Eye (tissue), 1 donor: Measurements from ENCODE around the gene SEMA4B.
A peak's percentile ranks its signal among the peaks of the same experiment; 100 is the strongest.

ENCODE experiments used
- DNase-seq: peaks from one replicate; pipeline ENCODE4 v3.0.0-alpha.2; 2015

SEMA4B gene

DNA sequence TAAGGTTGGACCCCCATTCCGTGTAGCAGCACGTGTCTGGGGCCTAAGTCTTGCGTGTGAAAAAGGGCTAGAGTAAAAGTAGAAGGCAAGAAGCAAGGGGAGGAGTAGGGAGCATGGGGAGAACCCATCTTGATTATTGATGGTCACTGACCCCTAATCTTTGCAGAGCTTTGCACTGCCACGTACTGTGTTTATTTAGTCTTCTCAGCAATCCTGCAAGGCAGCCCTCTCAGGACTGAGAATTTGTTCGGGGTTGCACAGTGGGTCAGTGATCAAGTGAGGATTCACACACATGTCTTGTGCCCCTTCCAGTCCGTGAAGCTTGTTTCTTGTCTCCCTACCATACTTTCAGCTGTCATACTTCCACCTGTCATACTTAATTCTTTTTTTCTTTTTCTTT, 7.2 kb downstream of the SEMA4B start:
- DNase-seq: no peak

DNA sequence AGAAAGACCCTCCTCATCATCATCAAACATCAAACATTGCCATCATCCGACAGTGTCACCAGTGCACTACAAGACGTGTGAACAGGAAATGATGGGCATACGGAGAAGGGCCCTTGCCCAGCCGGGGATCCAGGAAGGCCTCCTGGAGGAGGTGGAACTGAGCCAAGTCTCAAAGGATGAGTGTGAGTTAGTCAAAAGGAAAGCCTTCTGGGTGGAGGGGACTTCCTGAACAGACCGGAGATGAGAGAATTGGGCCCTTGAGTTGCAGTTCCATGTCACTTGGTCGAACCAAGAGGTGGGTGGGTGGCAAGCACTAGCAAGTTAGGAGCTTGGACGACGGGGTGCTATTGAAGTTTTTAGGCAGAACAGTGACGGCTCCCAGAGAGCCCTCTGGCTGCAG, 8.5 kb downstream of the SEMA4B start:
- no peak for DNase-seq

DNA sequence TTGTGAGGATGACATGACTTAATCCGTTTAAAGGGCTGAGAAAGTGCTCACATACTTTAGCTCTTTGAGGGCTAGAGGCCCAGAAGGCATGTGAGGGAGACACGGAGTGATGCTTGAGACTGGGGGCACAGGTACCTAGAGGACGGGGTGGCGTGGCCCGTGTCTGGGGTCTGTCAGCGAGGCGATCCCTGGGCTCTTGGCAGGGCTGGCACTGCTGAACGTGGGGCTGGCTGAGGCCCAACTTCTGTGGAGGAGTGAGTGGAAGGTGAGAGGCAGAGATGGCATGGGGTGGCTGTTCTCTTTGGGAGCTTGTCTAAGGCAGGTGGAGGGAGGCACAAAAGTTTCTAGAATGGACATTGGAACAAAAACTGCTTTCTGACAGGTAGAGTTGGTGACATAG, 9.5 kb downstream of the SEMA4B start:
- DNase-seq: no peak

DNA sequence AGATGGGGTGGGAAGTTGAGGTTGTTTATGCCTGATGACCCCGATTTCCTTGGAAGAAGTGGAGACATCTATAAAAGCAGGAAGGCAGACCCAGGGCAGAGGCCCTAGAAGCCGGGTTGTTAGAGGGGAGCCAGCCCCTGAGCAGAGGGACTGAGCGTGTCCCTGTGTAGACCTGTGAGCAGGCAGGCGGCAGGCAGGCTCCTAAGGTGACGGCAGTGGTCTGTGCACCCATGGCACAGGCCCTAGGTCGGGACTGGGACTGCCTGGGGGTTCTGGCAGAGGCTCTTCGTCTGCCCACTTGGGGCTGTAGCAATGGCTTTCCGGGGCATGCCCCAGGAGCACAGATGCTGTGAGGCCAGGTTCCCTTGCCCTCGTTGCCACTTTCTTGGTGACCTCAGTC, 9.9 kb downstream of the SEMA4B start:
- no peak for DNase-seq

DNA sequence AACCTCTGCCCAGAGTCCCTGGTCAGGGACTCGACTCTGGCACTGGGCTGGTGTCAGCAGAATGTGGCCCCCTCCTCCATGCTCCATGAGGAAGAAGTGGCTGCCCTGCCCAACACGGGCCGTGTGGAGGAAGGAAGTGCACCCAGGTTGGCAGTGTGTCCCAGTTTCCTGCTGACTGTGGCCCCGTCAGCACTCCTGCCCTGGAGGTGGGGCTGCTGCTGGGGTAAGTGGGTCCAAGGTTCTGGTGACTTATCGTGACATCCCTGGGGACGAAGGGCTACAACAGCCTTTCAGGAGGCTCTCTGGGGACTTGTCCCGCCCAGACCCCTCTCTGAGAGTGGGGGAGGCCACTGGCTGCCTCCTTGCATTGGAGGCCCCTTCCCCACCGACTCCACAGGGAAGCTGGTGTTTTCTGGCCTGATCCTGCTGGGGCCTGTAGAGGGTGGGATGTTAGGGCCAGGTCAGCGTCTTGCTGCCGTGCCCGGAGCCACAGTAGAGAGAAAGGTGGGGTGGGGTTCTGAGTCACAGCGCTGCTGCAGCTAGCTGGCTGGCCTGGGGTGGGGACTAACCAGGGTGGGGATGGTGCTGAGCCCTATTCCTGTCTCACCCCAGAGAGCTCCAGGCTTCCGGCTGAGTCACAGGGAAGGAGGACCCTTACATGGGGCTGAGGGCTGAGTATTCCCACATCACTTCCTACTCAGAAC, 10.5 kb downstream of the SEMA4B start:
- DNase-seq: no peak

DNA sequence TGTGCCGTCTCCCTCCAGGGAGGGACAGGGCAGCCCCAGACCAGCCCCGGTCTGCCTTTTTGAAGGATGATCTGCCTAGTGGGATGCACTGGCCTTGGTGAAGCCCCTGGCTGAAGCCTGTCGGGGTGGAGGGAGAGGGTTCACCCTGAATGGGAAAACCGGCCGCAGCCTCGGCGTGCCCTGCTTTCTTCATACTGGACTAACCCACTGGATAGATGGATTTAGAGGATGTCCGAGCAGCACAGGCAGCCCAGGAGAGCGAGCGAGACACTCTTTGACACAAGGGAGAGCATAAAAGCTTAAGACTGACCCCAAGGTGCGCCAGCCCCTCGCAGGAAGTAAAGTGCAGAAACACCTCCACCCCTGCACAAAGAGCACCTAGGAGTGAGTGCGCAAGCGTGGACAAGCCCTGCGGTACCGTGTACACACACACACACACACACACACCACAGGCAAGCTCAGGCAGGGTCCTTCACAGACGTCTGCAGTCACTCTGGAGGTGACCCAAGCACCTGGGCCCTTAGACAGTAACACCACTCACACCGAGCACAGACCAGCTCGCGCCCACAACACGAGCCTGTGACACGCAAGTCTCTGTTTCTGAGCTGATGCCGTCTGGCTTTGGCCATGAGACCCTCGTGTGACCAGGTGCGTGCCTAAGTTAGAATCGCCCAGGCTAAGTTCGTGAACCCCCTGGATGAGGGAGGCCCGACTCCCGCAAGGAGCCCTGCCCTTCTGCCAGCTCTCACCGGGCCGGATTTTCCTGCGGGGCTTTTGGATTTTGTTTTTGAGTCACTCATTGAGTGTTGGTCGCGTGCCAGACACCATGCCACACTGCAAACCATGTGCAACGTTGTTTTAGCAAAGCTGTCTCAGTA, 11.3 kb downstream of the SEMA4B start:
- DNase-seq: no peak

DNA sequence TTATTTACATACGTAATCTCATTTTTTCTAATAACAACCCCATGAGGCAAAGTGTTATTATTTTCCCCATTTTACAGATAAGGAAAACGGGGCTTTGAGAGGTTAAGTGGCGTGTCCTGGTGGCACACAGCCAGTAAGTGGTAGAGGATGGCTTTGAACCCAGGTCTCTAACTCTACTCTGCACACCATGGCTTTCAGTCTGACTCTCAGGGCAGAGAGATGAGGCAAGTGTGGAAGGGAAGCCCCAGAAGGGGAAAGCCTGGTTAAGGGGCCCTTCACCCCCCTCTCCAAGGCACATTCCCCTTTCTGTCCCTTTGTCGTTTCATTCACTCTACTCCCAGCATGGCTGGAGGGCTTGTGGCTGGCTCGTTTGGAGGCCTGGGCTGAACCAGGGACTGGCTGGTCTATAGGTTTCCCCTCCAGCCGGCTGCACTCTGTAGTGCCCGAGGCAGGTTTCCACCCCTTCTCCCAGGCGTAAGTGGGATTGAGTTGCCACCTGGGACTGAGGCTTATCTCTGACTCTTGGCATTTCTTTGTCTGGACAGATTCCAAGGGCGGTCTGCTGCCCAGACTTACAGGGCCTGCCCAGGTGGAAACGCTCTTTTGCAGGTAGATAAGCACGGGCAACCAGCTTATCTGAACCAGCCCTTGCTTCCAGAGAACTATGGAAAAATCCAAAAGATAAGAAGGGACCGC, 12.1 kb downstream of the SEMA4B start:
- no peak for DNase-seq

DNA sequence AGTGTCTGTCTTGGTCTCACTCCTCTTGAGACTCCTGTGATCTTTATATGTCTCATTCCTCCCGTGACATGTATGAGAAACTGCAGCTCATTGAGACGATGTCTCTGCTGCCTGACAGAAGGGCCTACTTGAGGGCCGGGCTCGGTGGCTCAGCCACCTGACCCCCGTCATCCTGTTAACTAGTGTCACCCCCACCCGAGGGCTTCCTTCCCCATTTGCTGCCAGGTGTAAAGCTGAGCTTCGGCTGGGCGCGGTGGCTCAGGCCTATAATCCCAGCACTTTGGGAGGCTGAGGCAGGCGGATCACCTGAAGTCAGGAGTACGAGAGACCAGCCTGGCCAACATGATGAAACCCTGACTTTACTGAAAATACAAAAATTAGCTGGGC, 12.7 kb downstream of the SEMA4B start:
- no peak for DNase-seq

DNA sequence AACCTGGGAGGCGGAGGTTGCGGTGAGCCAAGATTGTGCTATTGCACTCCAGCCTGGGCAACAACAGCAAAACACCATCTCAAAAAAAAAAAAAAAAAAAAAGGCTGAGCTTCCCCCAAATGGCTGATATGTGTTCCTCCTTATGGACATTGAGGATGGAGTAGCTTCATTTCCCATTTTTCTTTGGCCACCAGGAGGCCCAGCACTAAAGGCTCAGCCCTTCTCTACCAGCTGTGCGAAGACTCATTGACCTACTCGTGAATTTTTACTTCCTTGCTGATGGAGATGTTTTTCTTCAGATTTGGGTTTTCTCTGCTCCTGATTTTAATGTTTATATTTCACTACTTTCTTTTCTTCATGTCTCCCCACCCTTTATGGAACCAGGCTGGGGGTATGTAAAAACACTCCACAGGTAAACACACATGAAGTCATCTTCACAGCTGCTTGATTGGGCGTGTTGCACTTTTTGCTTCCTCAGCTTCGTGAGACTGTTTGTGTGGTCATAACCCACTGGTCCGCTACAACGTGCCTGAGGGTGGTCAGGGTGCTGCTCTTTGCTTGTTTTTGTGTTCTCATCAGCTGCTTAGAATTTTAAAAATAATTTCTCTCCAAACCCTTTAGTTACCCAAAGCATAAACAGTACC, 13.5 kb downstream of the SEMA4B start:
- no peak for DNase-seq

DNA sequence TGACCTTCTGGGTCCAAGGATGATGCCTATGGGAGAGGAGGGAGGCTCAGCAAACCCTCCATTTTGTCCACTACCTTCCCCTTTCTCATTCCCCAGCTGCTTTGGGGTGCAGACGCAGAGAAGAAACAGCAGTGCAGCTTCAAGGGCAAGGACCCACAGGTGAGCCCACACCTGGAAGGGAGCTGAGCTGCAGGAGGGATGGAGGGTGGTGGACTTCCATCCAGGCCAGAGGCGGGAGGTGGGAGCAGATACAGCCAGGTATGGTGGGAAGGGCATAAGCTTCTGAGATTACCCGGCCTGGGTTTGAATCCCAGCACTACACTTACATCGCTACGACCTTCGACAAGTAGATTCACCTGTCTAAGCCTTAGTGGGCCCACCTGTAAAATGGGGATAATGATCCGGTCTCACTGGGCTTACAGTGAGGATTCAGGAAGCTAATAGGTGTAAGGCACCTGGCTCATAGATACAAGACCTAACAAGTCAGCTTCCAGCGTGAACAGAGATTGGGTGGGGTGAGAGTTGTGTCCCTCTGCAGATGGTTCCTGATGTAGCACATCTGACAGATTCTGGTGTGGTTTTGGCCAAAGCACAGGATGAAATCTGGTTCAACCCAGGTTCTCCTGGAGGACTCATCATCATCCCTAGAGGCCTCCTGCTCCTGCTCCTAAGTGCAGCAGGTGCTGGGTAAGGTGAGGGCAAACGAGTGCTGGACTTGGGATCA, 16.7 kb downstream of the SEMA4B start:
- no peak for DNase-seq

DNA sequence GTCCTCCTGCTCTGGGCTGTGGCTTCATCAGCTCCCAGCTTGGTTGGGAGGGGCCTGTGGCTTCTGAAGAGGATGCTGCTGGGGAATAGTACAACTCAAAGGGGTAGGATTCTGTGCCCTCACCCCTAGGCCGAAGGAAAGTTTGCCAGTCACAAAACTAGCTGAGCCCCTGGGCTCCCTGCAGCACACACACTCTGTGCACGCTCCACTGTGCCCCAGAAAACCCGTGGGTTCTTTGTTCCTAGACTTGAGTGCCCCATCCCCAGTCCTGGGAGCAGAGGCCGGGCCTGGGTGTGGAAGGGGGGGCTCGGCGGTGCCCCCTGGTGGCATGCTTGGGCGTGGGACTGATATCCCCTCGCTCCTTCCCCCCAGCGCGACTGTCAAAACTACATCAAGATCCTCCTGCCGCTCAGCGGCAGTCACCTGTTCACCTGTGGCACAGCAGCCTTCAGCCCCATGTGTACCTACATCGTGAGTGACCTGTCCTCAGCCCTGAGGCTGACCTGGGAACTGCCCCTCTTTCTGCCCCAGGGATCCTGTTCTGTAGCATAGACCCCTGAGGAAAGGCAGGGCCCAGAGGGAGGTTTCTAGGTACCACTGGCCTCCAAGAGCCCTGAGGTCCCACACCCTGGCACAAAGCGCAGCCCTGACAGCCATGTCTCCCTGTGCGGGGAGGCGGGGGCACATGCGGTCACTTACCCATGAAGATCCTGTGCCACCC, 18.5 kb downstream of the SEMA4B start:
- peak; percentile 62 for DNase-seq

DNA sequence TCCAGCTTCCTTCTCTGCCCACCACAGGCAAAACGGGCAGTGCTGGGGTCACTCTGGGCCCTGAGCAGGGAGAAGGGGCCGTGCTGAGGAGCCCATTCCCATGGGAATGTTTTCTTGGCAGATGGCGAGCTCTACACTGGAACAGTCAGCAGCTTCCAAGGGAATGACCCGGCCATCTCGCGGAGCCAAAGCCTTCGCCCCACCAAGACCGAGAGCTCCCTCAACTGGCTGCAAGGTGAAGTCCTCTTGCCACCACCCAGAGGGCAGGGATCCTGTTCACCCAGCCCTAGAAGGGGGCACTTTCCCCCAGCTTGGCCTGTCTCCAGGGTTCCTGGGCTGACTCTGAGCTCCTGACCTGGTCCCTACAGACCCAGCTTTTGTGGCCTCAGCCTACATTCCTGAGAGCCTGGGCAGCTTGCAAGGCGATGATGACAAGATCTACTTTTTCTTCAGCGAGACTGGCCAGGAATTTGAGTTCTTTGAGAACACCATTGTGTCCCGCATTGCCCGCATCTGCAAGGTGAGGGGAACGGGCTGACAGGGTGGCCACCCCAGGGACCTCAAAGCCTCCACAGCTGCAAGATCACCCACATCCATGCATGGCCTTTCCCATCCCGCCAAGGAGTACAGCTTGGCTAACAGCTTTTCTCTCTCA, 20.2 kb downstream of the SEMA4B start:
- DNase-seq: peak; percentile 73

DNA sequence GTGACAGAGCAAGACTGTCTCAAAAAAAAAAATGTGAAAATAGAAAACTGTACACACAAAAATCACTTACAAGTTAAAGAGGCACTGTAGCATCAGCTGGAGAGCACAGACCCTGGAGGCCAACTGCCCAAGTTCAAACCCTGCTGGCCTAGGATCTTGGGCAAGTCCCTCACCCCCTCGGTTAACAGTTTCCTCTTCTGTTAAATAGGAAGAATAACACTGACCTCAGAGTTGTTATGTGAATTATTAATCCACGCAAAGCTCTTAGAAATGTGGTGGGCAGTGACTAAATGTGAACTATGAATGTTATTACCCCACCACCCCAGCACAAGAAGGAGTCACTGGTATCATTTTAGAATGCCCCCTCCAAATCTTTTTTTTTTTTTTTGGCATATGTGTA, 21.4 kb downstream of the SEMA4B start:
- no peak for DNase-seq

DNA sequence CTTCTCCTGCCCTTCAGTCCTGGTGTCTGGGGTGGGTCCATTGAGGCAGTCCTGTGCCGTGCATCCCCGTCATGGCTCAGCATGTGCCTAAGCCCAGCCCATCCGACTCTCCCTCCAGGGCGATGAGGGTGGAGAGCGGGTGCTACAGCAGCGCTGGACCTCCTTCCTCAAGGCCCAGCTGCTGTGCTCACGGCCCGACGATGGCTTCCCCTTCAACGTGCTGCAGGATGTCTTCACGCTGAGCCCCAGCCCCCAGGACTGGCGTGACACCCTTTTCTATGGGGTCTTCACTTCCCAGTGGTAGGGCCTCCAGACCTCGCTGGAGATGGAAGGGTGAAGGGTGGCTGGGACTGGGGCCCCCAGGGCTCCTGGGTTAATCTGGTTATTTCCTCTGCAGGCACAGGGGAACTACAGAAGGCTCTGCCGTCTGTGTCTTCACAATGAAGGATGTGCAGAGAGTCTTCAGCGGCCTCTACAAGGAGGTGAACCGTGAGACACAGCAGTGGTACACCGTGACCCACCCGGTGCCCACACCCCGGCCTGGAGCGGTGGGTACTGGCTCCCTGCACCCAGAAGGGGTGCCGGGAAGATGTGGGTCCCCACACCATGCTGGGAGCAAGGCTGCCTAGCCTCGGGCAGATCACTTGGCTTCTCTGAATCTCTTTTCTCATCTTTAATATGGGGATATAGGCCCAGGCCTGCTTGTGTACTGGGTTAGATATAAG, 22.5 kb downstream of the SEMA4B start:
- DNase-seq: no peak

DNA sequence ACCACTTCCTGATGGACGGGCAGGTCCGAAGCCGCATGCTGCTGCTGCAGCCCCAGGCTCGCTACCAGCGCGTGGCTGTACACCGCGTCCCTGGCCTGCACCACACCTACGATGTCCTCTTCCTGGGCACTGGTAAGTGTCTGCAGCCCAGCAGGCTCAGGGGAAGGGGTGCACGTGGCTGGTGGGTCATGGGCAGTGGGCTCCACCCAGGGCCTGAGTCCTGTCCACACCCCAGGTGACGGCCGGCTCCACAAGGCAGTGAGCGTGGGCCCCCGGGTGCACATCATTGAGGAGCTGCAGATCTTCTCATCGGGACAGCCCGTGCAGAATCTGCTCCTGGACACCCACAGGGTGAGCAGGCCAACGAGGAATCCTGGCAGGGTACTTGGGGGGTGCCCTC, 23.9 kb downstream of the SEMA4B start:
- no peak for DNase-seq

DNA sequence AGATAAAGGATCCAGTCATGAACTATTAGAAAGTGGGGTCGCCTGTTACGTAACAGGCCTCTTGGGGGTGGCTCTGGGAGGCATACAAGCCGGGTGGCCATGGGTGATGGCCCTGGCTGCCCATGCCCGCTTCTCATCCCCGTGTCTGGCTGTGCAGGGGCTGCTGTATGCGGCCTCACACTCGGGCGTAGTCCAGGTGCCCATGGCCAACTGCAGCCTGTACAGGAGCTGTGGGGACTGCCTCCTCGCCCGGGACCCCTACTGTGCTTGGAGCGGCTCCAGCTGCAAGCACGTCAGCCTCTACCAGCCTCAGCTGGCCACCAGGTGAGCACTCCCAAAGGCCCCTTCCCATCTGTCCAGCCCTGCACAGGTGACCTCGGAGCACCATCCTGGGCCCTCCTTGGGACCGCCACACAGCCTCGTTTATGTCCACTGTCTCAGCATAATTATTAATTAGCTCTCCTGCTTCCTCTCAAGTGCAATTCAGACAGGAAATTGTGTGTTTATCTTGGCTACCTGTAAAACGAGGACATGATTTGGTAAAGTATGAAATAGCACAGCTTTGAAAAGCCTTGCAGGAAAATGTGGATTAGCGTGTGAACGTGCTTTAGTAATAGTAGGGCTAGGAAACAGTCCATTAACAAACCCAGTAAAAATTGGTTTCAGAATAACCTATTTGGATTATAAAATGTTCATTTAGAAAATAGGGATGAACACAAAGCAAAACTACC, 24.5 kb downstream of the SEMA4B start:
- no peak for DNase-seq

DNA sequence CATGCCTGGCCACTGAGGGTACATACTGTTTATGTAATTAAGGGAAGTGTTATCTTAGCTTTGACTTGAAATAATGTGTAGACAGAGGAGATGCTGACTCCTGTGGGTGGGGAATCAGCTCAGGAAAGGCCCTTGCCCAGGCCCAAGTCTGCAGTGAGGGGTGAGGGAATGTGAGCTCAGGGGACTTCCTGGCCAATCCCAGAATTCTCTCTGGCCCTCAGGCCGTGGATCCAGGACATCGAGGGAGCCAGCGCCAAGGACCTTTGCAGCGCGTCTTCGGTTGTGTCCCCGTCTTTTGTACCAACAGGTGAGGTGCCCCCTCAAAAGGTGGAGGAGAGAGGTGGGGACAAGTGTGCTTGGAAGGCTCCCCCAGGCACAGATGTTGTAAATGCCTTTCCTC, 26.2 kb downstream of the SEMA4B start:
- DNase-seq: no peak

DNA sequence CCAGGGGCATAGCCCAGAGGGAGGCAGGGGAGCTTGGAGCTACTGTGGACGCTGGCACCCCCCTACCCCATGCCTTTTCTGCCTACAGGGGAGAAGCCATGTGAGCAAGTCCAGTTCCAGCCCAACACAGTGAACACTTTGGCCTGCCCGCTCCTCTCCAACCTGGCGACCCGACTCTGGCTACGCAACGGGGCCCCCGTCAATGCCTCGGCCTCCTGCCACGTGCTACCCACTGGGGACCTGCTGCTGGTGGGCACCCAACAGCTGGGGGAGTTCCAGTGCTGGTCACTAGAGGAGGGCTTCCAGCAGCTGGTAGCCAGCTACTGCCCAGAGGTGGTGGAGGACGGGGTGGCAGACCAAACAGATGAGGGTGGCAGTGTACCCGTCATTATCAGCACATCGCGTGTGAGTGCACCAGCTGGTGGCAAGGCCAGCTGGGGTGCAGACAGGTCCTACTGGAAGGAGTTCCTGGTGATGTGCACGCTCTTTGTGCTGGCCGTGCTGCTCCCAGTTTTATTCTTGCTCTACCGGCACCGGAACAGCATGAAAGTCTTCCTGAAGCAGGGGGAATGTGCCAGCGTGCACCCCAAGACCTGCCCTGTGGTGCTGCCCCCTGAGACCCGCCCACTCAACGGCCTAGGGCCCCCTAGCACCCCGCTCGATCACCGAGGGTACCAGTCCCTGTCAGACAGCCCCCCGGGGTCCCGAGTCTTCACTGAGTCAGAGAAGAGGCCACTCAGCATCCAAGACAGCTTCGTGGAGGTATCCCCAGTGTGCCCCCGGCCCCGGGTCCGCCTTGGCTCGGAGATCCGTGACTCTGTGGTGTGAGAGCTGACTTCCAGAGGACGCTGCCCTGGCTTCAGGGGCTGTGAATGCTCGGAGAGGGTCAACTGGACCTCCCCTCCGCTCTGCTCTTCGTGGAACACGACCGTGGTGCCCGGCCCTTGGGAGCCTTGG, 27.0 kb downstream of the SEMA4B start:
- no peak for DNase-seq

DNA sequence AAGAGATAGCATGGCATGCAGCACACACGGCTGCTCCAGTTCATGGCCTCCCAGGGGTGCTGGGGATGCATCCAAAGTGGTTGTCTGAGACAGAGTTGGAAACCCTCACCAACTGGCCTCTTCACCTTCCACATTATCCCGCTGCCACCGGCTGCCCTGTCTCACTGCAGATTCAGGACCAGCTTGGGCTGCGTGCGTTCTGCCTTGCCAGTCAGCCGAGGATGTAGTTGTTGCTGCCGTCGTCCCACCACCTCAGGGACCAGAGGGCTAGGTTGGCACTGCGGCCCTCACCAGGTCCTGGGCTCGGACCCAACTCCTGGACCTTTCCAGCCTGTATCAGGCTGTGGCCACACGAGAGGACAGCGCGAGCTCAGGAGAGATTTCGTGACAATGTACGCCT, 27.8 kb downstream of the SEMA4B start:
- no peak for DNase-seq
